ENCODE data around the gene ERGIC3. TPM values are rescaled to one million over a fixed set of nuclear protein-coding genes. Genes with fewer than 3 reads are reported as not detected.

The ERGIC3 gene
- total and polyA plus RNA-seq, 10 of the 15 experiments (the other 5 are each of a cell fraction or from before 2014, with no cell fraction given), result 90.4 to 210 (median 139) TPM

GRCh38 chr20:35598899-35599775 lies 57.3 kb downstream of the ERGIC3 start:
- WGBS (ENCODE audit: insufficient coverage, insufficient replicate concordance, low lambda C conversion rate, missing lambda C conversion rate), result 68% methylated on average over 21 of the region's 22 CpGs
- POLR2A ChIA-PET, result no interaction called here

More at GRCh38 chr20:35598899-35599775, 57.3 kb downstream of the ERGIC3 start:
- BruUV-seq (replicated peaks), result no TSS peak
- in situ Hi-C loops (cut with MboI), result no loop called here
- H3K4me2 ChIP-seq (ENCODE audit: control insufficient read depth, insufficient read depth), result no peak overlapping the region
- RAD21 ChIA-PET (ENCODE audit: unreplicated experiment), result no interaction called here
- no peak overlapping the region for H2AFZ ChIP-seq (ENCODE audit: control insufficient read depth, low read depth, low read length)
- intact Hi-C loops (cut with micrococcal nuclease; ENCODE audit: unreplicated experiment), result no loop called here
- H3K9ac ChIP-seq (ENCODE audit: control insufficient read depth, insufficient read depth, low read length), result no peak overlapping the region
- no peaks in the 10 kb centered on the region for H3K36me3 ChIP-seq (ENCODE audit: control insufficient read depth in 2 of 2, insufficient read depth in 2 of 2, low read length in 1 of 2)
- no peaks in the 10 kb centered on the region for H3K79me2 ChIP-seq (ENCODE audit: control insufficient read depth, insufficient read depth, low read length)
- CTCF ChIA-PET, result interaction anchor here (1.5 kb wide), 2 partner anchors 21 to 136 kb away, joined by 3 read pairs; no protein-coding TSS in a partner anchor
- no peak for ATAC-seq
- no peak overlapping the region for H3K4me3 ChIP-seq
- no peak for FAIRE-seq
- no peaks in the 10 kb centered on the region for H4K20me1 ChIP-seq (ENCODE audit: control insufficient read depth, insufficient read depth)
- SMC1A ChIA-PET (ENCODE audit: uncharacterized antibody, unreplicated experiment), result interaction anchor here (0.5 kb wide), 1 partner anchor 93 kb away, joined by 3 read pairs; no protein-coding TSS in a partner anchor
- peaks cover 9 to 11% of the 10 kb centered on the region in 2 experiments; a peak in 3 of 4 replicates for H3K27me3 ChIP-seq (replicated peaks in 1 of 2; ENCODE audit: control insufficient read depth in 2 of 2, insufficient read depth in 2 of 2, low read length in 1 of 2)
- H3K9me3 ChIP-seq (replicated peaks; ENCODE audit: control insufficient read depth, insufficient read depth, low read length), result no peaks in the 10 kb centered on the region
- TF ChIP-seq TCF12 (IDR thresholded peaks at IDR 0.05; ENCODE audit: low read depth, low read length), result no peak
- TF ChIP-seq TCF7 (IDR thresholded peaks at IDR 0.05; ENCODE audit: borderline replicate concordance), result no peak
- no peak for TF ChIP-seq JUND (IDR thresholded peaks at IDR 0.05; ENCODE audit: low read depth, low read length)
- no peak for TF ChIP-seq EED (IDR thresholded peaks at IDR 0.05; ENCODE audit: low read depth)
- no peak for TF ChIP-seq RBBP5 (conservative IDR thresholded peaks at IDR 0.05)
- TF ChIP-seq ZSCAN29 (IDR thresholded peaks at IDR 0.05), result no peak
- no peak for TF ChIP-seq STAT1 (conservative IDR thresholded peaks at IDR 0.05)
- TF ChIP-seq IKZF1 (conservative IDR thresholded peaks at IDR 0.05), result no peak
- no peak for TF ChIP-seq POLR2A (IDR thresholded peaks at IDR 0.05; ENCODE audit: low read depth, low read length)
- TF ChIP-seq CEBPZ (IDR thresholded peaks at IDR 0.05; ENCODE audit: low read depth, low read length), result no peak
- no peak for TF ChIP-seq BCL11A (IDR thresholded peaks at IDR 0.05; ENCODE audit: low read depth, low read length)
- TF ChIP-seq IRF3 (IDR thresholded peaks at IDR 0.05), result no peak
- no peak for TF ChIP-seq NFIC (IDR thresholded peaks at IDR 0.05; ENCODE audit: low read depth, low read length)
- TF ChIP-seq MAX (IDR thresholded peaks at IDR 0.05; ENCODE audit: low read depth, low read length), result no peak
- TF ChIP-seq WRNIP1 (IDR thresholded peaks at IDR 0.05; ENCODE audit: borderline replicate concordance, low read depth, low read length), result no peak
- TF ChIP-seq RAD21 (IDR thresholded peaks at IDR 0.05; ENCODE audit: insufficient read depth, low read depth, low read length), result no peak
- no peak for TF ChIP-seq KDM1A (IDR thresholded peaks at IDR 0.05; ENCODE audit: borderline replicate concordance)
- no peak for TF ChIP-seq TCF3 (IDR thresholded peaks at IDR 0.05; ENCODE audit: borderline replicate concordance, insufficient read depth, low read depth, low read length)
- no peak for DNase-seq (ENCODE audit: low read depth, low spot score)
- peaks cover 7% of the 10 kb centered on the region for H3K4me1 ChIP-seq (ENCODE audit: control insufficient read depth, insufficient read depth, low read length)
- H3K27ac ChIP-seq (ENCODE audit: control insufficient read depth, insufficient read depth), result no peak overlapping the region

Data from GM12878 (cell line).